ENCODE data around the gene ATP1A2.

Gene ATP1A2

DNA sequence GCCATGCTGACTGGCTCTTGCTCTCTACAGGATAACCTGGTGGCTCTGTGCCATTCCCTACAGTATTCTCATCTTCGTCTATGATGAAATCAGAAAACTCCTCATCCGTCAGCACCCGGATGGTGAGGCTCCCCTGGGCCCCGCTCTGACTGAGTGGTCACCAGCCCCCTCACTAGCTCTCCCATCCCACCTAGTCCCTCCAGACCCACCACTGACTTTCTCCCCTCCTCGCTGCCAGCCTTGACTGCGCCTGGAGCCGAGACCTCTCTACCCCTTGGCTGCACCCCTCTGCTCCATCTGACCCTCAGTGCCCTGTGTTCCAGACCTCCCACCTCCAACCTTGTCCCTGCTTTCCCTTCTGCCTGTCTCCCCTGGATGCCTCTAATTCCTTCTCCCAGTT, 70.7 kb downstream of the ATP1A2 start:
- Histone ChIP-seq H3K36me3 (ENCODE audit: control insufficient read depth, low read length) (no peaks in the 10 kb centered on the region), H3K4me3 (ENCODE audit: low read length) (no peak overlapping the region), H3K9me3 (ENCODE audit: control insufficient read depth, insufficient read depth, low read length) (no peaks in the 10 kb centered on the region), H3K79me2 (ENCODE audit: control insufficient read depth, low read length) (no peaks in the 10 kb centered on the region), H3K9me2 (replicated peaks; ENCODE audit: control insufficient read depth, low read length) (no peaks in the 10 kb centered on the region), H4K20me1 (ENCODE audit: control insufficient read depth, insufficient read depth, low read depth, low read length) (no peaks in the 10 kb centered on the region), H3K4me1 (ENCODE audit: control insufficient read depth, low read length) (no peaks in the 10 kb centered on the region), H3K27me3 (ENCODE audit: control insufficient read depth, low read length) (no peaks in the 10 kb centered on the region; the same call in 1 of the 2 replicates), H3K27ac (ENCODE audit: low read depth, low read length) (no peak overlapping the region), H3F3A (ENCODE audit: control insufficient read depth, insufficient read depth) (no peaks in the 10 kb centered on the region), H3K4me2 (ENCODE audit: low read length) (no peak overlapping the region)
- TF ChIP-seq, protein P1, sequence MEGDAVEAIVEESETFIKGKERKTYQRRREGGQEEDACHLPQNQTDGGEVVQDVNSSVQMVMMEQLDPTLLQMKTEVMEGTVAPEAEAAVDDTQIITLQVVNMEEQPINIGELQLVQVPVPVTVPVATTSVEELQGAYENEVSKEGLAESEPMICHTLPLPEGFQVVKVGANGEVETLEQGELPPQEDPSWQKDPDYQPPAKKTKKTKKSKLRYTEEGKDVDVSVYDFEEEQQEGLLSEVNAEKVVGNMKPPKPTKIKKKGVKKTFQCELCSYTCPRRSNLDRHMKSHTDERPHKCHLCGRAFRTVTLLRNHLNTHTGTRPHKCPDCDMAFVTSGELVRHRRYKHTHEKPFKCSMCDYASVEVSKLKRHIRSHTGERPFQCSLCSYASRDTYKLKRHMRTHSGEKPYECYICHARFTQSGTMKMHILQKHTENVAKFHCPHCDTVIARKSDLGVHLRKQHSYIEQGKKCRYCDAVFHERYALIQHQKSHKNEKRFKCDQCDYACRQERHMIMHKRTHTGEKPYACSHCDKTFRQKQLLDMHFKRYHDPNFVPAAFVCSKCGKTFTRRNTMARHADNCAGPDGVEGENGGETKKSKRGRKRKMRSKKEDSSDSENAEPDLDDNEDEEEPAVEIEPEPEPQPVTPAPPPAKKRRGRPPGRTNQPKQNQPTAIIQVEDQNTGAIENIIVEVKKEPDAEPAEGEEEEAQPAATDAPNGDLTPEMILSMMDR (IDR thresholded peaks at IDR 0.05; ENCODE audit: low read depth, low read length, poor library complexity, severe bottlenecking) = no peak
- no peak for TF ChIP-seq EZH2phosphoT487 (IDR thresholded peaks at IDR 0.05; ENCODE audit: borderline replicate concordance, low read length)

- H3K4me1 ChIP-seq (ENCODE audit: control insufficient read depth, low read length) = no peaks in the 10 kb centered on the region
- H3K27me3 ChIP-seq (ENCODE audit: control insufficient read depth, low read length) = no peaks in the 10 kb centered on the region; the same call in 1 of the 2 replicates
- no peak overlapping the region for H3K4me3 ChIP-seq (ENCODE audit: low read length)
- H3K79me2 ChIP-seq (ENCODE audit: control insufficient read depth, low read length) = no peaks in the 10 kb centered on the region
- H3K36me3 ChIP-seq (ENCODE audit: control insufficient read depth, low read length) = no peaks in the 10 kb centered on the region
- H4K20me1 ChIP-seq (ENCODE audit: control insufficient read depth, insufficient read depth, low read depth, low read length) = no peaks in the 10 kb centered on the region
- TF ChIP-seq EZH2phosphoT487 (IDR thresholded peaks at IDR 0.05; ENCODE audit: borderline replicate concordance, low read length) = no peak
- TF ChIP-seq, protein P1 (IDR thresholded peaks at IDR 0.05; ENCODE audit: low read depth, low read length, poor library complexity, severe bottlenecking) = no peak
- no peak overlapping the region for H3K27ac ChIP-seq (ENCODE audit: low read depth, low read length)
- H3K9me3 ChIP-seq (ENCODE audit: control insufficient read depth, insufficient read depth, low read length) = no peaks in the 10 kb centered on the region
- no peaks in the 10 kb centered on the region for H3K9me2 ChIP-seq (replicated peaks; ENCODE audit: control insufficient read depth, low read length)
- H3F3A ChIP-seq (ENCODE audit: control insufficient read depth, insufficient read depth) = no peaks in the 10 kb centered on the region
- H3K4me2 ChIP-seq (ENCODE audit: low read length) = no peak overlapping the region
Measured at GRCh38 chr1:160186729-160187128, 71.2 kb downstream of the ATP1A2 start.

DNA sequence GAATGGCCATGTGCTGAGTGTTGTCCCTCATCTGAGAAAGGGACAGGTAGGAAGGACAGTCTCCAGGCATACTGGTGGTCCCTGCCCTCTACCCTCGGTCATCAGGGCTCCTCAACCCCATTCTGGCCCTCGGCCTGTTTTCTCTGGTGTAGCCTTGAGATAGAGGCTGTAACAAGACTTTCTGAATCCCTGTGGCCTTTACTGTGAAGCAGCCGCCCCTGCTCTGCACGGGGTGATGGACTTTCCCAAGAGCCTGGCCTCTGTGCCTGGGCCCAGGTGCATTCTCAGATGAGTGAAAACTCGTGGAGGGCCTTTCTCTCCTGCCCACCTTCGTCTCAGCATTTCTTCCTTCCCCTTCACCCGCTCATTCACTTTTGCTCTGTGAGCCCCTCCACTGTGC, 71.8 kb downstream of the ATP1A2 start:
- H3K79me2 ChIP-seq (ENCODE audit: control insufficient read depth, low read length) = no peaks in the 10 kb centered on the region
- H4K20me1 ChIP-seq (ENCODE audit: control insufficient read depth, insufficient read depth, low read depth, low read length) = no peaks in the 10 kb centered on the region
- H3K36me3 ChIP-seq (ENCODE audit: control insufficient read depth, low read length) = no peaks in the 10 kb centered on the region
- no peaks in the 10 kb centered on the region; the same call in 1 of the 2 replicates for H3K27me3 ChIP-seq (ENCODE audit: control insufficient read depth, low read length)
- no peak overlapping the region for H3K4me2 ChIP-seq (ENCODE audit: low read length)
- TF ChIP-seq EZH2phosphoT487 (IDR thresholded peaks at IDR 0.05; ENCODE audit: borderline replicate concordance, low read length) = no peak
- TF ChIP-seq, protein P1 (IDR thresholded peaks at IDR 0.05; ENCODE audit: low read depth, low read length, poor library complexity, severe bottlenecking) = no peak
- no peaks in the 10 kb centered on the region for H3K9me2 ChIP-seq (replicated peaks; ENCODE audit: control insufficient read depth, low read length)
- H3F3A ChIP-seq (ENCODE audit: control insufficient read depth, insufficient read depth) = no peaks in the 10 kb centered on the region
- no peak overlapping the region for H3K27ac ChIP-seq (ENCODE audit: low read depth, low read length)
- H3K4me1 ChIP-seq (ENCODE audit: control insufficient read depth, low read length) = no peaks in the 10 kb centered on the region
- H3K9me3 ChIP-seq (ENCODE audit: control insufficient read depth, insufficient read depth, low read length) = no peaks in the 10 kb centered on the region
- no peak overlapping the region for H3K4me3 ChIP-seq (ENCODE audit: low read length)
